Activated CD4-positive, alpha-beta T cell treated with anti-CD3 and anti-CD28 coated beads, Interleukin-2, Interleukin-4, amounts not matched to agents 100 ng/mL and 50 ng/mL, durations not matched to agents 16 hours and 8 hours (primary cell): ENCODE results near the gene CELSR3.

ENCODE experiments used
- DNase-seq: peaks from one replicate; pipeline ENCODE4 v3.0.0-alpha.2; 2020; ENCODE audit warnings: low spot score

Gene CELSR3

GRCh38 chr3:48661501-48662144 is 1.1 kb downstream of the CELSR3 start:
- DNase-seq, result peak; percentile 64

GRCh38 chr3:48660800-48661400 is 1.8 kb downstream of the CELSR3 start:
- no peak for DNase-seq

- DNase-seq, result peak; percentile 26
Measured at GRCh38 chr3:48656841-48657281, 5.8 kb downstream of the CELSR3 start.

GRCh38 chr3:48656061-48656840 is 6.4 kb downstream of the CELSR3 start:
- DNase-seq, result peak; percentile 82

GRCh38 chr3:48655606-48656005 is 7.1 kb downstream of the CELSR3 start:
- DNase-seq, result peak; percentile 33

- no peak for DNase-seq
Measured at GRCh38 chr3:48655063-48655462, 7.6 kb downstream of the CELSR3 start.

- no peak for DNase-seq
Measured at GRCh38 chr3:48652923-48653715, 9.6 kb downstream of the CELSR3 start.

- no peak for DNase-seq
Measured at GRCh38 chr3:48651771-48652170, 10.9 kb downstream of the CELSR3 start.

GRCh38 chr3:48650723-48651122 is 12.0 kb downstream of the CELSR3 start:
- DNase-seq, result no peak

GRCh38 chr3:48648188-48648850 is 14.4 kb downstream of the CELSR3 start:
- no peak for DNase-seq

- no peak for DNase-seq
Measured at GRCh38 chr3:48647714-48648113, 15.0 kb downstream of the CELSR3 start.

GRCh38 chr3:48644898-48645760 is 17.6 kb downstream of the CELSR3 start:
- DNase-seq, result no peak

- no peak for DNase-seq
Measured at GRCh38 chr3:48642605-48643004, 20.1 kb downstream of the CELSR3 start.

GRCh38 chr3:48641396-48641795 is 21.3 kb downstream of the CELSR3 start:
- no peak for DNase-seq

- no peak for DNase-seq
Measured at GRCh38 chr3:48639944-48640606, 22.6 kb downstream of the CELSR3 start.

GRCh38 chr3:48637305-48637704 is 25.4 kb downstream of the CELSR3 start:
- no peak for DNase-seq

GRCh38 chr3:48636149-48636655 is 26.5 kb downstream of the CELSR3 start:
- no peak for DNase-seq

- peak; percentile 96 for DNase-seq
Measured at GRCh38 chr3:48635222-48636021, 27.3 kb downstream of the CELSR3 start, which contains the start of gene SLC26A6. SLC26A6 (minus strand) TSS chr3:48635461; CDS start chr3:48635393, 68 bp downstream.

- DNase-seq, result peak; percentile 54
Measured at GRCh38 chr3:48634661-48635221, 27.9 kb downstream of the CELSR3 start.
